A673 (cell line): Measurements from ENCODE around the gene HYOU1.

Experiments
- EZH2 ChIP-seq: fragments of 200-600 bp; sonication (generic); IDR thresholded peaks from 2 replicates; pipeline ENCODE4 v1.6.1; 2017; ENCODE audit warnings: borderline replicate concordance, low read depth, mild to moderate bottlenecking, mixed read lengths, antibody characterized with exemption, low read length; ENCODE audit not compliant: poor library complexity, severe bottlenecking
- TF ChIP-seq, protein P1 (sequence below): fragments of 300-800, 200-600 bp; sonication (generic); conservative IDR thresholded peaks from 2 replicates; pipeline ENCODE4 v1.5.1; 2017; ENCODE audit warnings: low read depth, mild to moderate bottlenecking, antibody characterized with exemption, low read length, moderate library complexity, mixed read lengths

DNA sequence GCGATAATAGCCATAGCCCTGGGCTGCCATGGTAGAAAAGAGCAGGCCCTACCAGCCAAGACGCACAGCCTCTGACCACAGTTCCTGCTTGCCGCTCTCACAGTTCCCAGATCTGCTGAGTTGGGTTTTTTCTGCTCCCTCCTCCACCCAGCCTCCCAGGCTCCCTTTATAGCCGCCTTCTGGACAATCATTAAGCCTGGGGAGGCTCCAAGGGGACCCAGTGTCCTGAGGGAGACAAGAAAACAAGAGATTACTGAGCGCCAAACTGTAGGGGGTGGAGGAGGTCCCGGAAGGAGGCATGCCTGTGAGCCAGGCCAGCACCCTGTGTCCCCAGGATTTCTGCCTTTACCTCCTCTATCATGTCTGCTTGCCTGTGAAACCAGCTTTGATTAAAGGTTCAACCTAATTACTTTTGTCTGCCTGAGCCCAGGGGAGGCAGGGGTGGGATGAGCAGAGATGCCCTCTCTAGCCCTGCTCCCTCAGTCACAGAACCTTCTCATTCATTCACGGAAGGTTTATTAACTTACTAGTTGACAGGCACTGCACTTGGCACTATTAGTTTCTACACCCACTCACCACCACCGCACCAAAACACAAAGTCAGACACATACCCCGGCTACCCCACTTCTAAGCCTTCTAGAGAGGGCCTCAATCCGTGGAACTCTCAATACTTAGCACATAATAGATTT is 27.5 kb downstream of the HYOU1 start:
- TF ChIP-seq, protein P1, sequence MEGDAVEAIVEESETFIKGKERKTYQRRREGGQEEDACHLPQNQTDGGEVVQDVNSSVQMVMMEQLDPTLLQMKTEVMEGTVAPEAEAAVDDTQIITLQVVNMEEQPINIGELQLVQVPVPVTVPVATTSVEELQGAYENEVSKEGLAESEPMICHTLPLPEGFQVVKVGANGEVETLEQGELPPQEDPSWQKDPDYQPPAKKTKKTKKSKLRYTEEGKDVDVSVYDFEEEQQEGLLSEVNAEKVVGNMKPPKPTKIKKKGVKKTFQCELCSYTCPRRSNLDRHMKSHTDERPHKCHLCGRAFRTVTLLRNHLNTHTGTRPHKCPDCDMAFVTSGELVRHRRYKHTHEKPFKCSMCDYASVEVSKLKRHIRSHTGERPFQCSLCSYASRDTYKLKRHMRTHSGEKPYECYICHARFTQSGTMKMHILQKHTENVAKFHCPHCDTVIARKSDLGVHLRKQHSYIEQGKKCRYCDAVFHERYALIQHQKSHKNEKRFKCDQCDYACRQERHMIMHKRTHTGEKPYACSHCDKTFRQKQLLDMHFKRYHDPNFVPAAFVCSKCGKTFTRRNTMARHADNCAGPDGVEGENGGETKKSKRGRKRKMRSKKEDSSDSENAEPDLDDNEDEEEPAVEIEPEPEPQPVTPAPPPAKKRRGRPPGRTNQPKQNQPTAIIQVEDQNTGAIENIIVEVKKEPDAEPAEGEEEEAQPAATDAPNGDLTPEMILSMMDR = no peak
- TF ChIP-seq EZH2 = no peak
